ENCODE results near the gene DLGAP4.

DLGAP4 gene

DNA sequence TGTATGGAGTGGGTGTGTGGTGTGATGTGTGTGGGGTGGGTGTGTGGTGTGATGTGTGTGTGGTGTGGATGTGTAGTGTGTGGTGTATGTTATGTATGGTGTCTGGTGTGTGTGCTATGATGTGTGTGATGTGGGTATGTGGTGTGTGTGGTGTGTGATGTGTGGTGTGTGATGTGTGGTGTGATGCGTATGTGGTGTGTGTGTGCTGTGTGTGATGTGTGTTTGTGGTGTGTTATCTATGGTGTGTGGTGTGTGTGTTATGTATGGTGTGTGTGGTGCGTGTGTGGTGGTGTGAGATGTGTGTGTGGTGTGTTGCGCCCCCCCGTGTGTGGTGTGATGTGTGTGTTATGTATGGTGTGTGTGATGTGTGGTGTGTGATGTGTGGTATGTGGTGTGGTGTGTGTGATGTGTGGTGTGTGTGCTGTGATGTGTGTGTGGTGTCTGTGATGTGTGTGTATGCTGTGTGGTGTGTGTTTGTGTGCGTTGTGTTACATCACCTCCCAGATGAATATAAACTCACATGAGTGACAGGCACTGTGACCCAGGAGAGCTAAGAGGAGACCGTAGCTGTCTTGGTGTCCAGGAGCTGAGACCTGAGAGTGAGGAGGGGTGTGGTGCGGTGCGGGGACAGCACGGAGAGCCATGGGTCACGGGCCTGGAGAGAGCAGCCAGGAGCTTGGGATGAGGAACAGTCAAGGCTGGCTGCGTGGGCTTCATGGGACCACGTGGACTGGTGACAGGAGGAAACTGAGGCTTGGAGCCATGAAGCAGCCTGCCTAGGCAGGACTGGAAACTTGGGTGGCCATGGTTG, 8.8 kb downstream of the DLGAP4 start:
- Histone ChIP-seq H3K36me3 (ENCODE audit: control insufficient read depth in 5 of 5, insufficient read depth in 5 of 5, low read length in 5 of 5) (no peaks in the 10 kb centered on the region), H3K9ac (ENCODE audit: low read length in 5 of 5) (no peak overlapping the region), H3K27me3 (ENCODE audit: control insufficient read depth in 5 of 5, insufficient read depth in 4 of 5, low read length in 5 of 5) (peaks cover 16 to 40% (median 38%) of the 10 kb centered on the region in 5 donors), H3K9me3 (ENCODE audit: control insufficient read depth in 5 of 5, low read length in 5 of 5) (no peaks in the 10 kb centered on the region), H3K4me3 (ENCODE audit: low read depth in 1 of 5, low read length in 5 of 5) (no peak overlapping the region), H3K27ac (ENCODE audit: low read depth, low read length) (no peak overlapping the region), H3K4me1 (ENCODE audit: control insufficient read depth in 5 of 5, insufficient read depth in 5 of 5, low read length in 5 of 5) (no peaks in the 10 kb centered on the region)

DNA sequence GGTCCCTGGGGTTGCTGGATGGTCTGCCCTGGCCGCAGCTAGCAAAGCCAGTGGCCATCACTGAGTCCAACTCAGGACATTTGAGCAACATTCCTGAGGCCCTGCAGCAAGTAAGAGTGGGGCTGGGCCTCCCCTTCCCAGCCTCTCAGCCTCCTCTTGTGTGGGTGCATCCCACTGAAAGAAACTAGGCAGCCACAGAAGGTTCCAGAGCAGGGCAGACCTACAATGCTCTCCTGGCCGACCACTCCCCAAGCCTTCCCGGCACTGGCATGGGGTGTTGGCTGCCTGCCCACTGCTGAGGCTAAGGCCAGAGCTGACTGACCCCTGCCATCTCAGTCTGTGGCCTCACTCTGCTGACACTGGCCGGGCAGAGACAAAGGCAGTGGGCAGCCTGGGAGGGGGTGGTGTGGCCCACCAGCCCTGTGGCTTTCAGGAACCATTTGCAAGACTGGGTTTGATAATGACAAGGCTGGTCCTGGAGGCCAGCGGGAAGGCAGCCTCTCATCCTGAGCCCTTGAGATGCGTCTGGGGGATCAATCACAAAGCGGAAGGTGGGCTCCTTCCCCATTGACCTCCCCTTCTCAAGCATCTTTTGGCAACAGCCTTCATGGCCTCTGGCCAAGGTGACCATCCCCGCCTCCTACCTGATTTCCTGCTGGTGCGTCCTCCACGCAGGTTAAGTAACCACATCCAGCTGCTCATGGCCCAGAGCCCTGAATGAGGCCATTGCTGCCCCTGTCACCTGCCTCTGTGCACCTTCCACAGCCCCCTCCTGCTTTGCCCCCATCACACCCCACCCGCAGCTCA, 9.6 kb downstream of the DLGAP4 start:
- Histone ChIP-seq H3K9ac (ENCODE audit: low read length in 5 of 5) (no peak overlapping the region), H3K4me1 (ENCODE audit: control insufficient read depth in 5 of 5, insufficient read depth in 5 of 5, low read length in 5 of 5) (no peaks in the 10 kb centered on the region), H3K36me3 (ENCODE audit: control insufficient read depth in 5 of 5, insufficient read depth in 5 of 5, low read length in 5 of 5) (no peaks in the 10 kb centered on the region), H3K27me3 (ENCODE audit: control insufficient read depth in 5 of 5, insufficient read depth in 4 of 5, low read length in 5 of 5) (peaks cover 16 to 42% (median 33%) of the 10 kb centered on the region in 5 donors), H3K4me3 (ENCODE audit: low read depth in 1 of 5, low read length in 5 of 5) (no peak overlapping the region), H3K27ac (ENCODE audit: low read depth, low read length) (no peak overlapping the region), H3K9me3 (ENCODE audit: control insufficient read depth in 5 of 5, low read length in 5 of 5) (no peaks in the 10 kb centered on the region)

DNA sequence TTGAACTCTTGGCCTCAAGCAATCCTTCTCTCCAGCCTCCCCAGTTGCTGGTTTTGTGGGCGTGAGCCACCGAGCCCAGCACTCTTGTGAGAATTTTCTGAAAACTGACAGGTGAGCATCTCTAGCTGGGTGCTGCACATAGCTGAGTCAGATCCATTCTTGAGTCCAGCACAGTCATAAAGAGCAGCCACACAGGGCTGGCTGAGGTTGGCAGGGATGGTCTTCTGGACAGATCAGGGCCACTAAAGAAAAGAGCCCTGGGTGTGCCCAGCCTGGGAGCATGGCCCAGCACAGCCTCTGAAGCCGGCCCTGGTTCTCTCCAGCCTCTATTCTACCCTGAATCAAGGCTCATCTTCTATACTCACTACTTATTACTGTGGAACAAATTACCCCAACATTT, 11.5 kb downstream of the DLGAP4 start:
- H3K27ac ChIP-seq (ENCODE audit: low read depth, low read length), result no peak overlapping the region

DNA sequence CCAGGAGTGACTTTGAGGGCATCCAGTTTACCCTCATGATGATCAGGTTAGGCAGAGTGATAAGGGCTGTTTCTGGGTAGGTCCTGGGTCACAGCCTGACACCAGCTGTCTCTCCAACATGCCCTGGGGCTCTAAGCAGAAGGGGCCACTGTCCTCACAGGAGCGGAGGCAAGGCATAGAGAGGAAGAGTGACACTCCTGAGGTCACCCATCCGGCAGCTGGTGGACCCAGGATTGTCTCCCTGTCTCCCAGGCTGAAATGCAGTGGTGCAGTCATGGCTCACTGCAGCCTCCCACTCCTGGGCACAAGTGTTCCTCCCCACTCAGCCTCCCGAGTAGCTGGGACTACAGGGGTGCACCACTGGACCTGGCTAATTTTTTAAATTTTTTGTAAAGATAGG, 12.0 kb downstream of the DLGAP4 start:
- Histone ChIP-seq H3K4me3 (ENCODE audit: low read depth in 1 of 5, low read length in 5 of 5) (no peak overlapping the region), H3K4me1 (ENCODE audit: control insufficient read depth in 5 of 5, insufficient read depth in 5 of 5, low read length in 5 of 5) (no peaks in the 10 kb centered on the region)

More for the DNA sequence above, 11.5 kb downstream of the DLGAP4 start:
- Histone ChIP-seq H3K9me3 (ENCODE audit: control insufficient read depth in 5 of 5, low read length in 5 of 5) (no peaks in the 10 kb centered on the region), H3K4me1 (ENCODE audit: control insufficient read depth in 5 of 5, insufficient read depth in 5 of 5, low read length in 5 of 5) (no peaks in the 10 kb centered on the region), H3K9ac (ENCODE audit: low read length in 5 of 5) (no peak overlapping the region), H3K36me3 (ENCODE audit: control insufficient read depth in 5 of 5, insufficient read depth in 5 of 5, low read length in 5 of 5) (no peaks in the 10 kb centered on the region), H3K4me3 (ENCODE audit: low read depth in 1 of 5, low read length in 5 of 5) (no peak overlapping the region), H3K27me3 (ENCODE audit: control insufficient read depth in 5 of 5, insufficient read depth in 4 of 5, low read length in 5 of 5) (peaks cover 8 to 32% (median 17%) of the 10 kb centered on the region in 5 donors)

DNA sequence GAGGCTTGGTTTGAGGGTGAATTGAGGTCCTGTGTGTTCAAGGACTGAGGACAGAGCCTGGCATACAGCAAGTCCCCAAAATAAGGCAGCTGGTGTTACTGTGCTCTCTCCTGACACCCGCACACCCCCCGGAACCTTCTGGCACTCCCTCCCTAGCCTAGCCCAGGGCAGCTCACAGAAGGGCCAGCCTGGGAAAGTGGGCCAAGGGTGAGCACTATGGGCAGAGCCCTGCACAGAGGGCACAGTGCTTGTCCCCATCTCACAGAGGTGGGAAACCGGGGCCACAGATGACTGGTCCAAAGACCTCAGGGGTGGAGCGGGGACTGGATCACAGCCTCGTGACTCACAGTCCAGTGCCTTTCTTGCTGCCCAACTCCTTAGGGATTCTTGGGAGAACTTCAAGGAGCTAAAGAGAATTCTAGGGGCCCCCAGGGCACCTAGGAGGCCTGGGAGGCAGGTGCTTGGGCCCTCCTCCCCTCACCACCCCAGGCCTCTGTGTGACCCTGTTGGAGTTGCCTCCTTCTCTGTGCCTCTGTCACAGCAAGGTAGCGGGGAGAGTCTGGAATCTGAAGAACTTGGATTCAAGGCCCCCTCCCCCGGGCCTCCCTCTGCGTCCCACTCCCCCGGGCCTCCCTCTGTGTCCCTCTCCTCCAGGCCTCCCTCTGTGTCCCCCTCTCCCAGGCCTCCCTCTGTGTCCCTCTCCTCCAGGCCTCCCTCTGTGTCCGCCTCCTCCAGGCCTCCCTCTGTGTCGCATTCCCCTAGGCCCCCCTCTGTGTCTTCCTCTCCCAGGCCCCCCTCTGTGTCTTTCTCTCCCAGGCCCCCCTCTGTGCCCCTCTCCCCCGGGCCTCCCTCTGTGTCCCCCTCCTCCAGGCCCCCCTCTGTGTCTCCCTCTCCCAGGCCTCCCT, 13.5 kb downstream of the DLGAP4 start:
- H3K27ac ChIP-seq (ENCODE audit: low read depth, low read length), result no peak overlapping the region
- H3K4me3 ChIP-seq (ENCODE audit: low read depth in 1 of 5, low read length in 5 of 5), result no peak overlapping the region
- H3K4me1 ChIP-seq (ENCODE audit: control insufficient read depth in 5 of 5, insufficient read depth in 5 of 5, low read length in 5 of 5), result no peaks in the 10 kb centered on the region
- H3K9me3 ChIP-seq (ENCODE audit: control insufficient read depth in 5 of 5, low read length in 5 of 5), result peaks cover 0 to 5% (median 3%) of the 10 kb centered on the region in 5 donors
- H3K27me3 ChIP-seq (ENCODE audit: control insufficient read depth in 5 of 5, insufficient read depth in 4 of 5, low read length in 5 of 5), result peaks cover 0 to 19% (median 8%) of the 10 kb centered on the region in 5 donors
- H3K9ac ChIP-seq (ENCODE audit: low read length in 5 of 5), result no peak overlapping the region
- H3K36me3 ChIP-seq (ENCODE audit: control insufficient read depth in 5 of 5, insufficient read depth in 5 of 5, low read length in 5 of 5), result no peaks in the 10 kb centered on the region

More for the DNA sequence above, 12.0 kb downstream of the DLGAP4 start:
- Histone ChIP-seq H3K9me3 (ENCODE audit: control insufficient read depth in 5 of 5, low read length in 5 of 5) (no peaks in the 10 kb centered on the region), H3K36me3 (ENCODE audit: control insufficient read depth in 5 of 5, insufficient read depth in 5 of 5, low read length in 5 of 5) (no peaks in the 10 kb centered on the region), H3K9ac (ENCODE audit: low read length in 5 of 5) (no peak overlapping the region), H3K27ac (ENCODE audit: low read depth, low read length) (no peak overlapping the region), H3K27me3 (ENCODE audit: control insufficient read depth in 5 of 5, insufficient read depth in 4 of 5, low read length in 5 of 5) (peaks cover 4 to 27% (median 15%) of the 10 kb centered on the region in 5 donors)

DNA sequence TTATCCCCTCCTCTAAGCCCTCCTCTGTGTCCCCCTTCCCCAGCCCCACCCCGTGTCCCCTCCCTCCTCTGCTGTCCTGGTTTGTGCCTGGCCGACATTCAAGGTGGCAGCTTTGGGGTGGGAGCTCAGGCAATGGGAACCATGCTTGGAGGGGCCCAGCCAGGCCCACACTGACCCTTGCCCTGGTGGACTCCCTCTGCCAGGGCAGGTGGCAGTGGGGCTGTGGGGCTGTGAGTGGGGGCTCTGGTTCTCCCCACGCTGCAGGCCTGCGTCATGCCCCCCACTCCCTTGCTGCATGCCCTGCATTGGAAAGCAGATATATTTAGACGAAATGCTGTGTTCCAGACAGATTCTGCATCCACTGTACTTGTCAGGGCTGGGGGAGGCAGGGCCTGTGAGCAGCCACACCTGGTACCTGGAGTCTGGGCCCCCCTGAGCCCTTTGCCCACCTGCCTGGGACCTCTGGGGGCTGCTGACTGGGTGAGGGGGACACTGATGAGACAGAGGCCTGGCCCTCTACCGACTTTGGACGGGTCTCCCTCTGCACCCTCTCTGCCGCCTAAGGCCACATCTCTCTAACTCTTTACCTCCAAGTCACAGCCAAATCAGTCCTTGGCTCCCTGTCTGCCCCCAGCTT, 14.2 kb downstream of the DLGAP4 start:
- Histone ChIP-seq H3K27ac (ENCODE audit: low read depth, low read length) (no peak overlapping the region), H3K4me1 (ENCODE audit: control insufficient read depth in 5 of 5, insufficient read depth in 5 of 5, low read length in 5 of 5) (no peaks in the 10 kb centered on the region), H3K9me3 (ENCODE audit: control insufficient read depth in 5 of 5, low read length in 5 of 5) (peaks cover 0 to 11% (median 6%) of the 10 kb centered on the region in 5 donors)

DNA sequence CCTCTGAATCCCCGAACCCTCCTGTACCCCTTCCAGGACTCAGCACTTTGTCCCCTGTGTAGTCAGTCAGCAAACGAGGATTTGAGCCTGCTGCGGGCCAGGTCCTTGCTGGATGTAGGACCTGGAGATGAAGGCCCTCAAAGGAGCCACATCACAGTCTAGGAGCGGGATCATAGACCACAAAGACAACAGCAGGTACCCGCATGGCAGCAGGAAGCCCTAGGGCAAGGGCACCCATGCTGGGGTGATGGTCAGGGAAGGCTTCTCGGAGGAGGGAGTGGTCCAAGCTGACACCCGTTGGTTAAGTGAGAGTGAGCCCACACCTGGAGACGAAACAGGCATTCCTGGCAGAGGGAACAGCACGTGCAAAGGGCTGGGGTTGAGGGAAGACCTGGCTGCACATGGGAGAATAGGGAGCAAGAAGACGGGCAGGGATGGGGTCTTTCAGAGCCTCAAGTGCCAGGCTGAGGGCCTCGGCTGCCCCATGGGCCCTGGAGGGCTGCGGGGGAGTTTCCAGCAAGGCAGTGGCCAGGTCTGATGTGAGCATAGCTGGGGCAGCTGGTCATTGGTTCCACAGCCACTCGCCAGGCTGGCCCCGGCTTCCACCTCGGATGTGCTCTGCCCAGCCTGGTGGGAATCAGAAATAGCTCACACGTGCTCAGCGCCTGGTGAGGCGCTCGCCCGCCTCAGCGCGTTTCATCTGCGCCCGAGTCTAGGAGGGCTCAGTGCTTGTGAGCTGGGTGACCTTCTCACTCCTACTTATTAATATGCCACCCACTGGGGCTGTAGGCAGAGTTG, 15.0 kb downstream of the DLGAP4 start:
- H3K9ac ChIP-seq (ENCODE audit: low read length in 5 of 5), result no peak overlapping the region
- peaks cover 0 to 13% (median 9%) of the 10 kb centered on the region in 5 donors for H3K9me3 ChIP-seq (ENCODE audit: control insufficient read depth in 5 of 5, low read length in 5 of 5)
- H3K4me1 ChIP-seq (ENCODE audit: control insufficient read depth in 5 of 5, insufficient read depth in 5 of 5, low read length in 5 of 5), result no peaks in the 10 kb centered on the region
- no peak overlapping the region for H3K4me3 ChIP-seq (ENCODE audit: low read depth in 1 of 5, low read length in 5 of 5)
- H3K27ac ChIP-seq (ENCODE audit: low read depth, low read length), result no peak overlapping the region
- H3K27me3 ChIP-seq (ENCODE audit: control insufficient read depth in 5 of 5, insufficient read depth in 4 of 5, low read length in 5 of 5), result peaks cover 0 to 14% (median 6%) of the 10 kb centered on the region in 5 donors
- H3K36me3 ChIP-seq (ENCODE audit: control insufficient read depth in 5 of 5, insufficient read depth in 5 of 5, low read length in 5 of 5), result no peaks in the 10 kb centered on the region

More for the DNA sequence above, 14.2 kb downstream of the DLGAP4 start:
- peaks cover 0 to 19% (median 8%) of the 10 kb centered on the region in 5 donors for H3K27me3 ChIP-seq (ENCODE audit: control insufficient read depth in 5 of 5, insufficient read depth in 4 of 5, low read length in 5 of 5)
- no peak overlapping the region for H3K9ac ChIP-seq (ENCODE audit: low read length in 5 of 5)
- H3K4me3 ChIP-seq (ENCODE audit: low read depth in 1 of 5, low read length in 5 of 5), result no peak overlapping the region
- no peaks in the 10 kb centered on the region for H3K36me3 ChIP-seq (ENCODE audit: control insufficient read depth in 5 of 5, insufficient read depth in 5 of 5, low read length in 5 of 5)

DNA sequence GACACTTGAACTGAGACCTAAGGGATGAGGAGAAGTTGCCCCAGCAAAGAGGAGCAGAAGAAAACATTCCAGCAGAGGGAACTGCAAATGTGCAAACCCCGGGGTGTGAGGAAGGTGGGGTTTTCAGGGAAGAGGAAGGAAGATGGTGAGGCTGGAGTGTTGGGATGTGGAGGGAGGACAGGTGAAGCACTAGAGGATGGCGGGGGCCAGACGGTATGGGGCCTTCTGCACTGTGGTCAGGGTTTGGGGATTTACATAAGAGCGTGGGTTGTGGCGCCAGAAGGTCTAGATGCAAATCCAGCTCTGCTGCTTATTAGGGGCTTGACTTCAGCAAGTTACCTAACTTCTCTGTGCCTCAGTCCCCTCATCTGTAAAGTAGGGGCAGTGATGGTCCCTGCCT, 16.0 kb downstream of the DLGAP4 start:
- Histone ChIP-seq H3K27ac (ENCODE audit: low read depth, low read length) (no peak overlapping the region), H3K4me3 (ENCODE audit: low read depth in 1 of 5, low read length in 5 of 5) (no peak overlapping the region), H3K9me3 (ENCODE audit: control insufficient read depth in 5 of 5, low read length in 5 of 5) (peaks cover 0 to 15% (median 9%) of the 10 kb centered on the region in 5 donors), H3K36me3 (ENCODE audit: control insufficient read depth in 5 of 5, insufficient read depth in 5 of 5, low read length in 5 of 5) (no peaks in the 10 kb centered on the region), H3K9ac (ENCODE audit: low read length in 5 of 5) (no peak overlapping the region), H3K27me3 (ENCODE audit: control insufficient read depth in 5 of 5, insufficient read depth in 4 of 5, low read length in 5 of 5) (peaks cover 0 to 14% (median 6%) of the 10 kb centered on the region in 5 donors), H3K4me1 (ENCODE audit: control insufficient read depth in 5 of 5, insufficient read depth in 5 of 5, low read length in 5 of 5) (no peaks in the 10 kb centered on the region)

DNA sequence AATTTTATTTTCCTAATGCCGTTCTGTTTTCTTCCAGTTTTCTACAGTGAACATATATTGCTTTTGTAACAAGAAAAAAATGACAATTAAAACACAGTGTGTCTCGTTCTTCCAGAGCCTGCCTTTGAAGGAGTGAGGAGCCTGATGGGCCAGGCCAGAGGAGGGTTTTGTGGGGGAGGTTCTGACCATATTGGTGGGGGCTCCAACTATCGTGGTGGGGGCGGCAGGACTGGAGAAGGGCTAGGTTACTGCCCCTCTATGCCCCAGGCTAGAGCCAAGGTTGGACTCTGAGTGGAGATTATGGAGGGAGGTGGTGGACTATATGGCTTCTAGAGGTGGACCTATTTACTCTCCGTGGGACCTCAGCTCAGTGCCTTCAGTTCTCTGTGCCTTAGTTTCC, 24.0 kb downstream of the DLGAP4 start:
- no peak overlapping the region for H3K4me3 ChIP-seq (ENCODE audit: low read depth in 1 of 5, low read length in 5 of 5)
- peaks cover 16 to 37% (median 27%) of the 10 kb centered on the region in 5 donors for H3K27me3 ChIP-seq (ENCODE audit: control insufficient read depth in 5 of 5, insufficient read depth in 4 of 5, low read length in 5 of 5)
- H3K9ac ChIP-seq (ENCODE audit: low read length in 5 of 5), result no peak overlapping the region
- H3K36me3 ChIP-seq (ENCODE audit: control insufficient read depth in 5 of 5, insufficient read depth in 5 of 5, low read length in 5 of 5), result no peaks in the 10 kb centered on the region
- no peaks in the 10 kb centered on the region for H3K4me1 ChIP-seq (ENCODE audit: control insufficient read depth in 5 of 5, insufficient read depth in 5 of 5, low read length in 5 of 5)
- H3K27ac ChIP-seq (ENCODE audit: low read depth, low read length), result no peak overlapping the region
- H3K9me3 ChIP-seq (ENCODE audit: control insufficient read depth in 5 of 5, low read length in 5 of 5), result peaks cover 0 to 8% (median 3%) of the 10 kb centered on the region in 5 donors

All from subcutaneous abdominal adipose tissue (tissue), 5 donors.